GM12872 (cell line): Measurements from ENCODE around the gene GP1BB.

ENCODE experiments used
- CTCF ChIP-seq: IDR thresholded peaks from 3 replicates; pipeline ENCODE4 v1.5.1; 2011; ENCODE audit warnings: low read depth, mild to moderate bottlenecking, low read length, moderate library complexity; ENCODE audit not compliant: insufficient read depth

GP1BB gene

GRCh38 chr22:19739448-19739895, 16.1 kb downstream of the GP1BB start:
- no peak for TF ChIP-seq CTCF

- no peak for TF ChIP-seq CTCF
These were observed 16.6 kb downstream of the GP1BB start for GRCh38 chr22:19739911-19740449.

DNA sequence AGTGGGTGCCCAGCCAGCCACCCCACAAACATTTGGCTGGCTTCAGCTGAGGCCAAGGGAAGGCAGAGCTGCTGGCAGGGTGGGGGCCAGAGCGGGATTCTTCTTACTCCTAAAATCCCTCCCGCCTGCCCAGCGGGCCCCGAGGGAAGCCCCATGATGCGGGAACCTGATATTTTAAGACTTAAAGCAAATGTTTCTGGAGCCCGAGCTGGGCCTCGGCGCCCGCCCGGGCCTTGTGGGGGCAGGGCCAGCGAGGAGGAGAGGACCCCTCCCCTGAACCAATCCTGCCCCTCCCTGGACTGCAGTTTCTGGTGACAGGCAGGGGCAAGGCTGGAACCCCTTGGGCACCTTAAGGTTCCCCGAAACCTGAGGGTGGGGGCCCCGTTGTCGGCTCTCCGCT, 17.2 kb downstream of the GP1BB start:
- no peak for TF ChIP-seq CTCF

- no peak for TF ChIP-seq CTCF
These were observed 17.7 kb downstream of the GP1BB start for GRCh38 chr22:19741053-19741452.

DNA sequence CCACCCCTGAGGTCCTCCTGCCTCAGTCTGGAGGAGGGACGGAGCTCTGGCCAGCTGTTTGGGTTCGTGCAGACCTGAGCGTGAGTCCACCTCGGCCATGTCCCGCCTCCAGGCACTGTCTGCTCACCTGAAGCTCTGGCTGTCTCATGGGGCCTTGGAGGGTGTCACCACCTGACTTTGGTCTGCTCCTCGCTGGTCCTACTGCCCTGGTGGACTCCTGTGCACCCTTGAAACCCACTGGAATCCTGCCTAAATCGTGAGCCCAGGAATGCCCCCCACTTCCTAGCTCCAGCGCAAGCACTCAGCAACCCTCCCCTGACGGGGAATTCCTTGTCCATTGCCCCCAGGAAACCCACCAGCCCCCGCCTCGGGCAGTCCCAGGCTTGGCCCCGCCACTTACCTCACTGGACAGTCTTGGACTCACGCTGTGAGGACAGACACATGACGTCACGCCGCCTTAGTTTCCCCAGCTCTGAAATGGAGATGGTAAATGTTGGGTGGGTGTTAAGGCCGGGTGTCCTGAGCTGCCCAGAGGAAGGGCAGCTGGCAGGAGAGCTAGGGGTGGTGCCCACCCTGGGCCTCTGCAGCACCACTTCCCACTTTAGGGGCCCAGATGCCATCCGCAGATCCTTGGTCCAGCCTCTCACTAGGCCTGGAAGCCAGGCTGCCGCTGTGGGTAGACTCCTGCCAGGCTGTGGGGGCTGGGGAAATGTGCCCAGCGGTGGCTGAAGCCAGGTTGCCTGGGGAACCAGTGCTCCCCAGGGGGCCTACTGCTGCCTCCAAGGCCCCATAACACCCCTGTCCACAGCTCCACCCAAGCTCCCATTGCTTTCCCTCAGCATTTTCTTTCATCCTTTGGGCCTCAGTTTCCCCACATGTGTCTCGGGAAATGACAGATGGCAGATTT, 19.1 kb downstream of the GP1BB start:
- TF ChIP-seq CTCF = no peak

- no peak for TF ChIP-seq CTCF
These were observed 19.7 kb downstream of the GP1BB start for GRCh38 chr22:19743081-19743480.

DNA sequence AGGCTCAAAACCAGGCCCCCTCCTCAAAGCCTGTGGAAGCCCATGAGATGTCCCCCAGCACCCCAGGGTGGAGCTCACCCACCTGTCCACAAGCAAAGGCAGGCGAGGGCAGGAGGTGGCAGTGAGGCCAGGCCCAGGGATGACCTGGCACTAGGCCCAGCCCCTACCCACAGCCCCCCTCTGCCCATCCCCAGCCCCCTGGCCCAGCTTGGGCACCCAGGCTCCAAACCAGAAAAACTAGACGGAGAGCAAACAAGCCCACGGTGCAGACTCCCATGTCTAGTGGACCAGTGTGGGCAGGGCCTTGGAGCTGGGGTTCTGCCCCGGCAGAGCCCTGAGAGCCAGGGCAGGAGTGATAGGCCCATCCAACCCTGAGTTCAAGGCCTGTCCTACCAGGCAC, 20.3 kb downstream of the GP1BB start:
- no peak for TF ChIP-seq CTCF
